Activated CD8-positive, alpha-beta memory T cell treated with anti-CD3 and anti-CD28 coated beads, Interleukin-2, amount 50 U/mL, for 1 hour (primary cell): ENCODE results near the gene LIN7A.

ENCODE experiments used
- DNase-seq: peaks from one replicate; pipeline ENCODE4 v3.0.0-alpha.2; 2020; ENCODE audit errors: extremely low read depth

The LIN7A gene

GRCh38 chr12:80749456-80749855 lies 188.3 kb downstream of the LIN7A start:
- no peak for DNase-seq

DNA sequence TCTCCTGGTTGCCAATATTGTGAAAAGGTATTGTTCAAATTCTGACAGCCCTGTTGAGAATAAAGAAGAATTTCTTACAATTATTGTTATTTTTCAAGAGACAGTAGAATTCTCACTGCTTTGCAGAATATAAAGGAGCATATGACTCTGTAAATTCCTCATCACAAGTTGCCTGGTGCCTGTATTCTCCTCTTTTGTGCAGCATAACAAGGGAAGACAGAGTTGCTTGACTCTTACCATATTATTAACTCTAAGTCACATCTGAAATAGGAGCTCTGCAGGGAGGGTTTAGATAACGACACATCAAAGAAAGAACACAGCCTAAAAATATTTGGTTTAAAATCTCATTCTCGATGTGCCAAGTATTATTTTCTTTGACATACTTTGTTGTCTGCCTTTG lies 189.9 kb downstream of the LIN7A start:
- DNase-seq: no peak

- no peak for DNase-seq
Observed at GRCh38 chr12:80745851-80746505, 191.8 kb downstream of the LIN7A start.
